SK-N-SH (cell line): ENCODE data around the gene DLD.

Experiments used
- EP300 ChIP-seq, 2 experiments: IDR thresholded peaks; 2 replicates each; pipeline versions ENCODE4 v1.4.0 to v1.6.1; 2012; ENCODE audit warnings: borderline replicate concordance in 1 of 2, low read depth in 1 of 2, low read length in 1 of 2
- MEF2A ChIP-seq: IDR thresholded peaks from 2 replicates; pipeline ENCODE4 v1.4.0; 2012; ENCODE audit warnings: low read depth, borderline replicate concordance
- POLR2AphosphoS5 ChIP-seq: IDR thresholded peaks from 2 replicates; pipeline ENCODE4 v1.6.1; 2012; ENCODE audit warnings: low read depth, low read length
- SMC3 ChIP-seq: IDR thresholded peaks from 2 replicates; pipeline ENCODE4 v1.6.1; 2012; ENCODE audit warnings: low read depth, low read length, improper control_type of control experiment
- TF ChIP-seq, protein P1 (sequence below): fragments of 200-600 bp; sonication (generic); IDR thresholded peaks from 2 replicates; pipeline ENCODE4 v1.6.1; 2017; ENCODE audit warnings: antibody characterized with exemption, mild to moderate bottlenecking, moderate library complexity
- TF ChIP-seq, protein P2 (sequence below): IDR thresholded peaks from 2 replicates; pipeline ENCODE4 v1.4.0; 2012; ENCODE audit warnings: low read depth, borderline replicate concordance

DNA sequence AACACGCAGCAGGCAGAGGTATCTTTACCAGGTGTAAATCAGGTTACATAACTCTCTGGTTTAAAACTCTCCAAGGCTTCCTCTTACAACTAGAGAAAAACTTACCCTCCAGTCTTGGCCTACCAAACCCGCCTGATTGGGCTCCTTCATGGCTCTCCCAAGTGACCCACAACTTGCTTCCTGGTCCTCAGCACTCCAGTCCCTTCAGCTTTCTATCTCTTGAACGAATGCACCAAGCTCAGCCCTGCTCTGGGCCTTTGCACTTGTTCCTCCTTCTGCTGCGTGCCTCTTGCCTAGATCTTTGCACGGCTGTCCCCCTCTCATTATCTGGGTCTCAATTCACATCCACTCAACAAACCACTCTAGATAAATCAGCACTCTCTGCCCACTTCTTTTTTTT lies 32.7 kb upstream of the DLD start:
- TF ChIP-seq, protein P1, sequence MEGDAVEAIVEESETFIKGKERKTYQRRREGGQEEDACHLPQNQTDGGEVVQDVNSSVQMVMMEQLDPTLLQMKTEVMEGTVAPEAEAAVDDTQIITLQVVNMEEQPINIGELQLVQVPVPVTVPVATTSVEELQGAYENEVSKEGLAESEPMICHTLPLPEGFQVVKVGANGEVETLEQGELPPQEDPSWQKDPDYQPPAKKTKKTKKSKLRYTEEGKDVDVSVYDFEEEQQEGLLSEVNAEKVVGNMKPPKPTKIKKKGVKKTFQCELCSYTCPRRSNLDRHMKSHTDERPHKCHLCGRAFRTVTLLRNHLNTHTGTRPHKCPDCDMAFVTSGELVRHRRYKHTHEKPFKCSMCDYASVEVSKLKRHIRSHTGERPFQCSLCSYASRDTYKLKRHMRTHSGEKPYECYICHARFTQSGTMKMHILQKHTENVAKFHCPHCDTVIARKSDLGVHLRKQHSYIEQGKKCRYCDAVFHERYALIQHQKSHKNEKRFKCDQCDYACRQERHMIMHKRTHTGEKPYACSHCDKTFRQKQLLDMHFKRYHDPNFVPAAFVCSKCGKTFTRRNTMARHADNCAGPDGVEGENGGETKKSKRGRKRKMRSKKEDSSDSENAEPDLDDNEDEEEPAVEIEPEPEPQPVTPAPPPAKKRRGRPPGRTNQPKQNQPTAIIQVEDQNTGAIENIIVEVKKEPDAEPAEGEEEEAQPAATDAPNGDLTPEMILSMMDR: no peak
- TF ChIP-seq POLR2AphosphoS5: no peak
- TF ChIP-seq MEF2A: no peak
- TF ChIP-seq, protein P2, sequence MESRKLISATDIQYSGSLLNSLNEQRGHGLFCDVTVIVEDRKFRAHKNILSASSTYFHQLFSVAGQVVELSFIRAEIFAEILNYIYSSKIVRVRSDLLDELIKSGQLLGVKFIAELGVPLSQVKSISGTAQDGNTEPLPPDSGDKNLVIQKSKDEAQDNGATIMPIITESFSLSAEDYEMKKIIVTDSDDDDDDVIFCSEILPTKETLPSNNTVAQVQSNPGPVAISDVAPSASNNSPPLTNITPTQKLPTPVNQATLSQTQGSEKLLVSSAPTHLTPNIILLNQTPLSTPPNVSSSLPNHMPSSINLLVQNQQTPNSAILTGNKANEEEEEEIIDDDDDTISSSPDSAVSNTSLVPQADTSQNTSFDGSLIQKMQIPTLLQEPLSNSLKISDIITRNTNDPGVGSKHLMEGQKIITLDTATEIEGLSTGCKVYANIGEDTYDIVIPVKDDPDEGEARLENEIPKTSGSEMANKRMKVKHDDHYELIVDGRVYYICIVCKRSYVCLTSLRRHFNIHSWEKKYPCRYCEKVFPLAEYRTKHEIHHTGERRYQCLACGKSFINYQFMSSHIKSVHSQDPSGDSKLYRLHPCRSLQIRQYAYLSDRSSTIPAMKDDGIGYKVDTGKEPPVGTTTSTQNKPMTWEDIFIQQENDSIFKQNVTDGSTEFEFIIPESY: no peak
- no peak for TF ChIP-seq SMC3
- no peak for TF ChIP-seq EP300 (IDR thresholded peaks at IDR 0.05; ENCODE audit: borderline replicate concordance in 1 of 2, low read depth in 1 of 2, low read length in 1 of 2)
